ENCODE results near the gene ADGRV1.
"Not testable (repeated sequence)": the region's sequence is repeated elsewhere in the genome, so short reads cannot be mapped to it uniquely, and the experiment has no call there.

ADGRV1 gene

DNA sequence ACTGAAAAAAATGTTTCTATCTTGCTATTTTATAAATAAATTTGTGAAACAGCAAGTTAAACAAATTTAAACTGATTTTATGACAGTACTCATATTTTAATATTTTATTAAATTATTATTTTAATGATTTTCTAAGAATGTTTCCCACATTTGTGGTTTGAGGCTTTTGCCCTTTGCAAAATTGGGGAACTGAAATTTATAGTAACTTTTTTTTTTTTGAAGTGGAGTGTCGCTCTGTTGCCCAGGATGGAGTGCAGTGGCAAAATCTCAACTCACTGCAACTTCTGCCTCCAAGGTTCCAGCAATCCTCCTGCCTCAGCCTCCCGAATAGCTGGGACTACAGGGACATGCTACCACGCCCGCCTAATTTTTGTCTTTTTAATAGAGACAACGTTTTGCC is 7.2 kb upstream of the ADGRV1 start:
- no peak for DNase-seq (ENCODE audit: low spot score)

DNA sequence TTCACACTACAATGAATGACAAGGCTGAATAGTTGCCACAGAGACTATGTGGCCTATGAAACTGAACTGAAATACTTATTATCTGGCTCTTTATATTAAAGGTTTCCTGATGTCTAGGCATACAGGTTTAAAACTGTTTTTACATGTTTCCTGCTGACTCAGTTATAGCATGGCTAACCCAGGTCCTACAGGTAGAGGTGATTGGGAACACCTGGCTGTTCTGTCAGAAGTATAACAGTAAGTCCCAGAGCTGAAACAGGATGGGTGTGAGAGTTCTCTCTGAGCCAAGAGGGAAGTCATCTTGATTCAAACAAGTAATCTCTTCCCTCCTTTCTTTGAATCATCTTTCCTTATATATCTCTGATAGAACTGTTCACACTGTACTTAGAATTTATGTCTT is 4.9 kb upstream of the ADGRV1 start:
- DNase-seq (ENCODE audit: low spot score), result no peak

GRCh38 chr5:90554358-90555006 is 4.1 kb upstream of the ADGRV1 start:
- no peak for DNase-seq (ENCODE audit: low spot score)

DNA sequence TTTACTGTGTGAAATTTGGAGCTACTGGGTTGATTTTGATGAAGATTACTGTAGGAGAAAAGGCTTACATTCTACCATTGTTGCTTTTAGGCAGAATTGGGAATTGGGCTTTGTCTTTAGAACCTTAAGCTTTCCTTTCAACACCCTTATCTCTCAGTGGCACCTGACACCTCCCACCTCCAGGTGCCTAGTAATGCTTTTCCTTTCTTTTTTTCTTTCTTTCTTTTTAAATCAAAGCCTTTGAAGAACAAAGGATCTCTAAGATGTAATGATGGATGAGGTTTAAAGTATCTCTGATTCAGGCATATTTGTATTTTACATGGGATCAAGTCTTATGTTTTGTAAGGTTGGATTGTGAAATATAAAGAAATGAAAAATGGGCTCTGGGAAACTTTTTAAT is 2.9 kb upstream of the ADGRV1 start:
- DNase-seq (ENCODE audit: low spot score), result no peak

DNA sequence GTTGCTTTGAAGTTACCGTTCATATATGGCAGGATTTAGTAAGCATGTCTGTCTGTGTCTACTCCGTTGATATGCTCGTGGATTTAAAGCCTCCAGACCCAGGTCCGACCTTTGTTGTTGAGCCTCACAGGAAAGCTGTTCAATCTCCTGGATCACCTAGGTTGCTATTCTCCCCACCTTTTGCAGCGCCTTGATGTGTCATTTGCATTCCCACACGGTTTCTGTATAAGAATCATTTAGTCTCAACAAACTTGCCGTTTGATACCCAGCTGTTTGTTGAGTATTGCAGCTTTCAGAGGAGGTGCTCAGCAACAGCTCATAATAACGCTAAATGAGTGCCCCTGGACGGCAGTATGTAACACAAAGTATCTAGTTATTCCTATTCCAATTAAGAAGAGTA is 1.2 kb upstream of the ADGRV1 start:
- DNase-seq (ENCODE audit: low spot score), result no peak

GRCh38 chr5:90557871-90558270 is 726 bp upstream of the ADGRV1 start:
- no peak for DNase-seq (ENCODE audit: low spot score)

GRCh38 chr5:90560771-90561170 is 2.2 kb downstream of the ADGRV1 start:
- DNase-seq (ENCODE audit: low spot score), result no peak

DNA sequence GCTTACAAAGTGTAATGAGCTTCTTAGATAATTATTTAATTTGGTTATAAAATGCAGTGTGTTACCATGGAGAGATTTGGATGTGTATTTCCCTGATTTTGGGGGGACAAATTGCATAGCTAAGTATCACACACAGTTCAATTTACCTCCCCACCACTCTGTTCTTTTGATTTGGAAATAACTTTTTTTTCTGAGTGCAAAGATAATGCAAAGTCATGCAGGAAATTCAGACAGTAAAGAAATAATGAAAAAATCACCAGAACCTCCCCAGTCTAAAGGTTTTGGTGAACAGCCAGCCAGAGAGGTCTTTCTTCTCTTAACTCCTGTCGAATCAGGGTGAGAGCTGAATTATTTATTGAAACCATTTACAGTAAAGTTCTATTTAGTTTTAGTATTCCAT is 3.2 kb downstream of the ADGRV1 start:
- DNase-seq (ENCODE audit: low spot score), result no peak

DNA sequence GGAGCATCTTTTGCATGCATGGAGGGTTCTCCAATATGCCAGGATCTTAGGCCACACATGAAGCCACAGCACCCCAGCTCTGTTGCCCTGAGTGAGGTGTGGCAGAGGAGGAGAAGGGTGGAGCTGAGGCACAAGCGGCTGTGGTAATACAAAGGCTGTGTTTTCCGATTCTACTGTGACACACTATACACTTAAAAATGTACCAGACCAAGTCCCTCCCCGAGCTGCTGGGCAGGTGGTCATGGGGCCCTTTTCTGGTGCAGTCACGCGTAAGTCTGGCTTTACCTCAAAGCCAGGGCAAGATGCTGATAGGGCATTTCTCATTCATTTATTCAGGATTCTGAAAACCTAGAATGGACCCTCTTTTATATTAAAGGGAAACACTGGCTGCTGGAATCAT is 3.7 kb downstream of the ADGRV1 start:
- DNase-seq (ENCODE audit: low spot score), result no peak

DNA sequence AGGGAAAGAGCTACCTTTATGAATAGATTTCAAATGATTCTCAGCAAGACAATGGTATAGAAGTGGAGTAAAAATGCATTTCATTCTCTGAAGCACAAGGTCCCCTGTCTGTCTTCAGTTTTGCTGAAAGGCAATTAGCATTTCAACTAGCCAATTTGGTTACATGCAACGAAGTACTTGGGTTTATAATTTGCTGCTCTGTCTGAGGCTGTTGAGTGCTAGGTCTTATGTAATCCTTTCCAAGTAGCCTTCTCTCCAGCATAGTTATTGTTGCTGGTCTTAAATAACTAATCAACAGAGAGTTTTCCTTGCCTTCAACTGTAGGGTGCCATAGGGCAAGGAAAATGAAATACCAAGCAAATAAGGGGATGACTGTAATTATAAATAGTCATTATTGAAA is 4.5 kb downstream of the ADGRV1 start:
- DNase-seq (ENCODE audit: low spot score), result no peak

GRCh38 chr5:90565491-90565890 is 6.9 kb downstream of the ADGRV1 start:
- no peak for DNase-seq (ENCODE audit: low spot score)

GRCh38 chr5:90569084-90569483 is 10.5 kb downstream of the ADGRV1 start:
- DNase-seq (ENCODE audit: low spot score), result no peak

GRCh38 chr5:90570034-90570433 is 11.4 kb downstream of the ADGRV1 start:
- no peak for DNase-seq (ENCODE audit: low spot score)

DNA sequence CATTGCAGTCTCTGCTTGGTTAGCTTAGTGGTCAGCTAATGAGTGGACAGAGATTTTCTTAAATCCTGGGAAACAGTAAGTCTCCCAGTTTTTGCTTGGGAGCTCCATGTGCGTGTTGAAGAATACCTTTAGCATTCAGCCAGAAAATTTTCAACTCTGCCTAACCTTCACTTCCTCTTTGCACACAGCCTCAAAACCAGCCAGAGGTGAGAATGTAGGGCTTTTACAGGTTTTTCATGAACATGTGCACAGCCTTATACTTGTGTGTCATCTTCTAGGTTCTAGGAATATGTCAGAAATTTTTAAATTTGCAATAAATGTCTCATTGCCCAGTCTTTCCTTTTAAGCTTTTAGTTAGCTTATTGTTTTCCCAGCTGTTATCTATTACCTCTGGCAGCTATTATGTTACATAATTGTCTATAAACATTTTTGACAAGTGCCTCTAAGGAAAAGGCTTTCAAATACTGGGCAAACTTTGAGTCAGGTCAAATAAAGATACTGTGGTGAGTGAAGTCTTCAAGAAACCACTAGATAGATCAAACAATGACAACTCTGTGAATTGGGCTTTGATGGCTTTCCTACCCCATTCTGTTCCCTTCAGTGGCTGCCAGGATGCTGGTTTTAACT is 12.7 kb downstream of the ADGRV1 start:
- no peak for DNase-seq (ENCODE audit: low spot score)

GRCh38 chr5:90575712-90576111 is 17.1 kb downstream of the ADGRV1 start:
- DNase-seq (ENCODE audit: low spot score), result no peak

GRCh38 chr5:90576566-90576965 is 18.0 kb downstream of the ADGRV1 start:
- not testable (repeated sequence) for DNase-seq (ENCODE audit: low spot score)

- DNase-seq (ENCODE audit: low spot score), result peak; percentile 17
Measured at GRCh38 chr5:90579905-90580304, 21.3 kb downstream of the ADGRV1 start.

DNA sequence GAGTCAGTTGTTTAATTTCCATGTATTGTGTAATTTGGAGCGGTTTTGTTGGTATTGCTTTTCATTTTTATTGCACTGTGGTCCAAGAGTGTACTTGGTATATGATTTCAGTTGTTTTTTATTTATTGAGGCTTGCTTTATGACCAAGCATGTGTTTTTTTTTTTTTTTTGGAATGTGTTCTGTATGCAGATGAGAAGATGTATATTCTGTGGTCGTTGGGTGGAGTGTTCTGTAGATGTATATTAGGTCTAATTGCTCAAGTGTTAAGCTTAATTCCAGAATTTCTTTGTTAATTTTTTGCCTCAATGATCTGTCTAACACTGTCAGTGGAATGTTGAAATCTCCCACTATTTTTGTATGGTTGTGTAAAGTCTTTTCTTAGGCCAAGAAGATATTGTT is 23.4 kb downstream of the ADGRV1 start:
- DNase-seq (ENCODE audit: low spot score), result no peak

DNA sequence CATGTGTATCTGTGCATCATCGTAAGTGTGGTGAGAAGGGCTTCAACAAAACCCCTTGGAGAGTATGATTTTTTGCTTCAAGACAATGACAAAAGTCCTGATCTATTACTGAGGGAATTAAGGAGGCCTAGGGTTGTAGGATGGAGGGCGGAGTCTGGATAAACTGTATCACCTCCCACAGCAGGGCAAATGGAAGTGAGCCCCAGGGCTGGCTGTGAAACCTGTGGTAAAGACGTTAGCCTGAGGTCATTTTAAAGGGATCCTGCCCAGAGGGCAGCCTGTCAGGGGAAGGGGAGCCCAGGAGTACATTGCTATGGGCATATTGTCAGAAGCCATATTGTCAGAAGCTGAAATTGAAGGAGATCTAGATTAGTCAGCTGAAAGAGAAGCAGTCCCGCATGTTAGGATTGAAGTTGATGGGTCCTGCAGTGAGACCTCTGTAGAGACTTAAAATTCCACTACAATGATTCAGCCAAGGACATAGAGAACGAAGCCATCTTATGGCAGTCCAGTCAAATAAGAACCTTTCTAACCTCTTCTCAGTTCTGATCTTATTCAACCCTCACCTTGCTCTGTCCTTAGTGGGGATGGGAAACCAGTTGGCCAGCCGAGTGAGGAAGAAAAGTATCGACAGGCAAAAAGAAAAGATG is 26.9 kb downstream of the ADGRV1 start:
- no peak for DNase-seq (ENCODE audit: low spot score)

GRCh38 chr5:90586469-90586868 is 27.9 kb downstream of the ADGRV1 start:
- DNase-seq (ENCODE audit: low spot score), result no peak

- no peak for DNase-seq (ENCODE audit: low spot score)
Measured at GRCh38 chr5:90590170-90590569, 31.6 kb downstream of the ADGRV1 start.

DNA sequence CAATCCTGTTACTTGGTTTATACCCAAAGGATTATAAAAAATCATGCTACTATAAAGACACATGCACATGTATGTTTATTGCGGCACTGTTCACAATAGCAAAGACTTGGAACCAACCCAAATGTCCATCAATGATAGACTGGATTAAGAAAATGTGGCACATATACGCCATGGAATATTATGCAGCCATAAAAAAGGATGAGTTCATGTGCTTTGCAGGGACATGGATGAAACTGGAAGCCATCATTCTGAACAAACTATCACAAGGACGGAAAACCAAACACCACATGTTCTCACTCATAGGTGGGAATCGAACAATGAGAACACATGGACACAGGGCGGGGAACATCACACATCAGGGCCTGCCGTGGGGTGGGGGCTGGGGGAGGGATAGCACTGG is 34.5 kb downstream of the ADGRV1 start:
- not testable (repeated sequence) for DNase-seq (ENCODE audit: low spot score)

- not testable (repeated sequence) for DNase-seq (ENCODE audit: low spot score)
Measured at GRCh38 chr5:90595766-90596165, 37.2 kb downstream of the ADGRV1 start.

All from SK-N-DZ (cell line).